ENCODE results near the gene ANGPTL1.
"Not testable (repeated sequence)": the region's sequence is repeated elsewhere in the genome, so short reads cannot be mapped to it uniquely, and the experiment has no call there.

The ANGPTL1 gene

DNA sequence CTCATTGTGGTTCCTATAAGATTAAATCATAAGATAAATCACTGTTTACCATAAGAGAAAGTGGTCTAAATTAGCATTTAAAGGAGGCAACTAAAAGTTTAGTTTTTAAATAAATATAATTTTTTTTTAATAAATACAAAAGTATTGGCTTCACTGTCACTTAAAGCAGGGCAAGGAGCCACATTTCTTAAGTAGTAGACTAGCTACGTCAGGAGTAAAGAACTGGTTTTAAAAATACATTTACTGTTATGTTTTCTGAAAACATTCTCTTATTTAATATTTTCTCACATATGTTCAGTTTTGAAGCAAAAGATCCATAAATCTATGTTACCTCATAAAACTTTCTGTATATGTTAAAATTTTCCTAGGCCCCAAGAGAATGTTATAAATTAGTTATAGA lies 2.2 kb downstream of the ANGPTL1 start:
- TF ChIP-seq, protein P1, sequence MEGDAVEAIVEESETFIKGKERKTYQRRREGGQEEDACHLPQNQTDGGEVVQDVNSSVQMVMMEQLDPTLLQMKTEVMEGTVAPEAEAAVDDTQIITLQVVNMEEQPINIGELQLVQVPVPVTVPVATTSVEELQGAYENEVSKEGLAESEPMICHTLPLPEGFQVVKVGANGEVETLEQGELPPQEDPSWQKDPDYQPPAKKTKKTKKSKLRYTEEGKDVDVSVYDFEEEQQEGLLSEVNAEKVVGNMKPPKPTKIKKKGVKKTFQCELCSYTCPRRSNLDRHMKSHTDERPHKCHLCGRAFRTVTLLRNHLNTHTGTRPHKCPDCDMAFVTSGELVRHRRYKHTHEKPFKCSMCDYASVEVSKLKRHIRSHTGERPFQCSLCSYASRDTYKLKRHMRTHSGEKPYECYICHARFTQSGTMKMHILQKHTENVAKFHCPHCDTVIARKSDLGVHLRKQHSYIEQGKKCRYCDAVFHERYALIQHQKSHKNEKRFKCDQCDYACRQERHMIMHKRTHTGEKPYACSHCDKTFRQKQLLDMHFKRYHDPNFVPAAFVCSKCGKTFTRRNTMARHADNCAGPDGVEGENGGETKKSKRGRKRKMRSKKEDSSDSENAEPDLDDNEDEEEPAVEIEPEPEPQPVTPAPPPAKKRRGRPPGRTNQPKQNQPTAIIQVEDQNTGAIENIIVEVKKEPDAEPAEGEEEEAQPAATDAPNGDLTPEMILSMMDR (IDR thresholded peaks at IDR 0.05; ENCODE audit: low read depth, low read length) = no peak

GRCh38 chr1:178867670-178868069 lies 3.2 kb downstream of the ANGPTL1 start:
- TF ChIP-seq, protein P1 (IDR thresholded peaks at IDR 0.05; ENCODE audit: low read depth, low read length) = no peak
- no peak for DNase-seq (ENCODE audit: extremely low read depth, low read depth)

More for the DNA sequence above, 2.2 kb downstream of the ANGPTL1 start:
- DNase-seq (ENCODE audit: extremely low read depth, low read depth) = no peak

DNA sequence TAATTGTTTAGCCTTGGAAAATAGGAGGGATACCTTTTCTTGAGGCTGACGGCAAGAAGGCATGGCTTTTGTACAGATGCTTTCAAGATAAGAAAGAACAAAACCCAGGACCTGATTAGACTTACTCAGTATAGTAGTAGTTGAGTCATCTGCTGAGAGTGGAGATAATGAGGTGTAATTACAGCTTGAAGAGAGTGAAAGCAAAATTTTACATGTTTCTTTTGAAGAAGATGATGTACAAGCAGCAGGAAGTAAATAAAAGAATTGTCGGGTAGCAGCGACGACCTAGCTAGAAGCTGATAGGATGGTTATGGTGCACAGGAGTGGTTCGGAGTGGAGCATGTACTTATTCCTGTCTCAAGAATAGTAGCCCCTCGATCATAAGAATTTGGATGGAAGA lies 6.6 kb downstream of the ANGPTL1 start:
- TF ChIP-seq, protein P1 (IDR thresholded peaks at IDR 0.05; ENCODE audit: low read depth, low read length) = no peak
- DNase-seq (ENCODE audit: extremely low read depth, low read depth) = no peak

- TF ChIP-seq, protein P1 (IDR thresholded peaks at IDR 0.05; ENCODE audit: low read depth, low read length) = no peak
- DNase-seq (ENCODE audit: extremely low read depth, low read depth) = no peak
Observed at GRCh38 chr1:178862864-178863263, 8.0 kb downstream of the ANGPTL1 start.

DNA sequence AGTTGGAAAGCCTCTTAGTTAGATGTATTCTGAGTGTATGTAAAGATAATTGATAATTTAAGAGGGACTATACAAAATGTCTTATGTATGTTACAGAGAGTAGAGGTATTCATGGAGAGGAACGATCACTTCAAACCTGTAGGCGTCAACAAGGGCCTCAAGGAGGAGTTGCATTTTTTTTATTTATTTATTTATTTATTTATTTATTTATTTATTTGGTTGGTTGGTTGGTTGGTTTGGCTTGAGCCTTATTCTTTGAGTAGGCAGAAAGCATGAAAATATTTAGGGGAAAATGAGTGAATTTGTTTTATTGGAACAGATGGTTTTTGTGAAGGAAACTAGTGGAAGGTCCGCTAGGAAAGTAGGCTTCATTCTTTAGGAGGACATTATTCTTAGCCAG lies 8.5 kb downstream of the ANGPTL1 start:
- DNase-seq (ENCODE audit: extremely low read depth, low read depth) = no peak
- TF ChIP-seq, protein P1 (IDR thresholded peaks at IDR 0.05; ENCODE audit: low read depth, low read length) = no peak

- TF ChIP-seq, protein P1 (IDR thresholded peaks at IDR 0.05; ENCODE audit: low read depth, low read length) = no peak
- no peak for DNase-seq (ENCODE audit: extremely low read depth, low read depth)
Observed at GRCh38 chr1:178857126-178857525, 13.8 kb downstream of the ANGPTL1 start.

GRCh38 chr1:178849918-178850317 lies 21.0 kb downstream of the ANGPTL1 start:
- TF ChIP-seq, protein P1 (IDR thresholded peaks at IDR 0.05; ENCODE audit: low read depth, low read length) = no peak
- DNase-seq (ENCODE audit: extremely low read depth, low read depth) = no peak

- not testable (repeated sequence) for DNase-seq (ENCODE audit: extremely low read depth, low read depth)
Observed at GRCh38 chr1:178847919-178848318, 23.0 kb downstream of the ANGPTL1 start.
